Suprapubic skin (tissue), 3 donors: ENCODE data around the gene SCFD2.

Source experiments
- POLR2A ChIP-seq, 2 donors: fragments of 450-650 bp; IDR thresholded peaks; one replicate each; pipeline ENCODE4 v1.6.1; 2017; ENCODE audit warnings: antibody characterized with exemption in 2 of 2, mild to moderate bottlenecking in 2 of 2, moderate library complexity in 2 of 2
- TF ChIP-seq, protein P1 (sequence below), 2 donors: fragments of 200-600 bp in 1 of 2; fragments of 450-650 bp in 1 of 2; sonication (generic) in 1 of 2; IDR thresholded peaks; one replicate each; pipeline ENCODE4 v1.5.1; 2016 to 2019; ENCODE audit warnings: antibody characterized with exemption in 2 of 2, mild to moderate bottlenecking in 1 of 2, moderate library complexity in 1 of 2

DNA sequence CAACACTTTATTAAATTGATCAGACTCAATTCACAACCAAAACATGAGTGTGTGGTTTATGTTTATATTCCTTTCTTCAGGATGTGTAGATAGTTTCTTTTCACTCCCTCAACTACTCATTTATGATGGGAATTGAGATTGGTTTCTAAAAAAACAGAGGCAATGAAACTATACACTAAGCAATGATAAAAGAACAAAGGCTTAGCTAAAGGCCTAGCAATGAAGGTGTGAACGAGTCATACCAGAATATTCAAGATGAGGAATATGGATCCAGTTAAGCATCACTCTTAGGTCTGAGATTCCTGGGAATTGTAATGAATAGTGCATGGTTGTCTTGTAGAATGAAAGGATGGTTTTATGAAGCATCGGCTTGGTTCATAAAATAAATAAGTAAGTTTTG is 521.3 kb downstream of the SCFD2 start:
- TF ChIP-seq POLR2A (IDR thresholded peaks at IDR 0.05): no peak
- TF ChIP-seq, protein P1, sequence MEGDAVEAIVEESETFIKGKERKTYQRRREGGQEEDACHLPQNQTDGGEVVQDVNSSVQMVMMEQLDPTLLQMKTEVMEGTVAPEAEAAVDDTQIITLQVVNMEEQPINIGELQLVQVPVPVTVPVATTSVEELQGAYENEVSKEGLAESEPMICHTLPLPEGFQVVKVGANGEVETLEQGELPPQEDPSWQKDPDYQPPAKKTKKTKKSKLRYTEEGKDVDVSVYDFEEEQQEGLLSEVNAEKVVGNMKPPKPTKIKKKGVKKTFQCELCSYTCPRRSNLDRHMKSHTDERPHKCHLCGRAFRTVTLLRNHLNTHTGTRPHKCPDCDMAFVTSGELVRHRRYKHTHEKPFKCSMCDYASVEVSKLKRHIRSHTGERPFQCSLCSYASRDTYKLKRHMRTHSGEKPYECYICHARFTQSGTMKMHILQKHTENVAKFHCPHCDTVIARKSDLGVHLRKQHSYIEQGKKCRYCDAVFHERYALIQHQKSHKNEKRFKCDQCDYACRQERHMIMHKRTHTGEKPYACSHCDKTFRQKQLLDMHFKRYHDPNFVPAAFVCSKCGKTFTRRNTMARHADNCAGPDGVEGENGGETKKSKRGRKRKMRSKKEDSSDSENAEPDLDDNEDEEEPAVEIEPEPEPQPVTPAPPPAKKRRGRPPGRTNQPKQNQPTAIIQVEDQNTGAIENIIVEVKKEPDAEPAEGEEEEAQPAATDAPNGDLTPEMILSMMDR (IDR thresholded peaks at IDR 0.05): no peak
